Tibial nerve (tissue), 4 donors: ENCODE data around the gene NID2.

Experiments used
- CTCF ChIP-seq, 5 experiments: fragments of 200-600 bp in 3 of 5; fragments of 450-650 bp in 2 of 5; sonication (generic) in 3 of 5; IDR thresholded peaks; one replicate each; pipeline ENCODE4 v1.5.1; 2016 to 2019; ENCODE audit warnings: antibody characterized with exemption in 5 of 5, mild to moderate bottlenecking in 3 of 5, moderate library complexity in 2 of 5
- EP300 ChIP-seq, 2 donors: sonication (generic); formaldehyde crosslinking; IDR thresholded peaks; one replicate each; pipeline ENCODE4 v1.6.1; 2017; ENCODE audit warnings: antibody characterized with exemption in 2 of 2, mild to moderate bottlenecking in 1 of 2
- POLR2A ChIP-seq, 2 donors: fragments of 450-650 bp; IDR thresholded peaks; one replicate each; pipeline ENCODE4 v1.6.1; 2017; ENCODE audit warnings: antibody characterized with exemption in 2 of 2, mild to moderate bottlenecking in 2 of 2, moderate library complexity in 2 of 2

- TF ChIP-seq CTCF (IDR thresholded peaks at IDR 0.05): no peak
- TF ChIP-seq POLR2A (IDR thresholded peaks at IDR 0.05): no peak
- TF ChIP-seq EP300 (IDR thresholded peaks at IDR 0.05): no peak
Measured at GRCh38 chr14:52042371-52043289, 26.2 kb downstream of the NID2 start.
